Erythroblast (primary cell): ENCODE data around the gene STK38.

Source experiments
- GATA1 ChIP-seq: IDR thresholded peaks from 2 replicates; pipeline ENCODE4 v1.6.1; 2011; ENCODE audit warnings: low read depth, mild to moderate bottlenecking, control low read depth, low read length, moderate library complexity
- POLR2A ChIP-seq: IDR thresholded peaks from 2 replicates; pipeline ENCODE4 v1.6.1; 2011; ENCODE audit warnings: mild to moderate bottlenecking, low read length

DNA sequence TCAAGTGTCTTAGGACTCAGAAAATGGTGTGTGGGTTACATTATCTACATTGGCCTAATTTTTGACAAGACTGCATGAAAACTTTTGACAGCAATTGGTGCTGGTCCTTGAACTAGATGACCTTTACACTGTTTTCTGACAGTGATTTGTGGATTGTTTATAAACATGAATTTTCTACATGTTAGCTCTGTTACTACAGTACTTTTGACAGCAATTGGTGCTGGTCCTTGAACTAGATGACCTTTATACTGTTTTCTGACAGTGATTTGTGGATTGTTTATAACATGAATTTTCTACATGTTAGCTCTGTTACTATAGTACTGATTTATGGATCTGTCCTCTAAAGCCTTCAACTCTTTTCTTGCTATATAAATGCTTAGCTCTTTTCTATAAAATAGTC lies 87.8 kb downstream of the STK38 start:
- TF ChIP-seq POLR2A (no peak), GATA1 (no peak)
